ENCODE results near the gene SLC2A8. TPM values are rescaled to one million over a fixed set of nuclear protein-coding genes. Genes with fewer than 3 reads are reported as not detected.

Gene SLC2A8
- total and polyA plus RNA-seq, 10 donors = 10.0 to 32.0 (median 21.0) TPM

GRCh38 chr9:127405344-127406125 is 8.6 kb downstream of the SLC2A8 start:
- no peaks in the 10 kb centered on the region for H3K9me3 ChIP-seq
- no peak overlapping the region for H3K27ac ChIP-seq
- H3K36me3 ChIP-seq = peaks cover 0 to 72% (median 15%) of the 10 kb centered on the region in 6 donors
- peaks cover 0 to 2% (median 0%) of the 10 kb centered on the region in 6 donors for H3K4me1 ChIP-seq
- no peaks in the 10 kb centered on the region for H3K27me3 ChIP-seq (replicated peaks in 1 of 7)
- DNase-seq = peak; percentile 68
- no peak for TF ChIP-seq CTCF (IDR thresholded peaks at IDR 0.05 in 8 of 11, conservative IDR thresholded peaks at IDR 0.05 in 3 of 11)
- TF ChIP-seq POLR2A (IDR thresholded peaks at IDR 0.05) = no peak
- no peak for TF ChIP-seq POLR2AphosphoS5 (IDR thresholded peaks at IDR 0.05)
- intact Hi-C loops (cut with DNase I; ENCODE audit: low total_unique reads) = no loop called here
- H3K4me3 ChIP-seq = no peak overlapping the region
- 77 to 90% (median 86%) methylated on average over 9 to 20 of the region's 20 CpGs for WGBS, 5 donors

GRCh38 chr9:127406799-127407491 is 10.0 kb downstream of the SLC2A8 start:
- Histone ChIP-seq H3K4me1 (peaks cover 0 to 14% (median 0%) of the 10 kb centered on the region in 6 donors), H3K9me3 (no peaks in the 10 kb centered on the region), H3K27me3 (replicated peaks in 1 of 7) (no peaks in the 10 kb centered on the region), H3K27ac (no peak overlapping the region), H3K4me3 (no peak overlapping the region), H3K36me3 (peaks cover 0 to 58% (median 15%) of the 10 kb centered on the region in 6 donors)
- 89 to 94% (median 93%) methylated on average over 13 of the region's 13 CpGs for WGBS, 5 donors
- TF ChIP-seq CTCF (IDR thresholded peaks at IDR 0.05 in 8 of 11, conservative IDR thresholded peaks at IDR 0.05 in 3 of 11) (no peak), POLR2AphosphoS5 (IDR thresholded peaks at IDR 0.05) (peak in 1 of 3 donors; percentile 8)
- DNase-seq = peak; percentile 56
- intact Hi-C loops (cut with DNase I; ENCODE audit: low total_unique reads) = no loop called here

GRCh38 chr9:127407492-127407843 is 10.5 kb downstream of the SLC2A8 start:
- TF ChIP-seq POLR2A (IDR thresholded peaks at IDR 0.05) (no peak), POLR2AphosphoS5 (IDR thresholded peaks at IDR 0.05) (no peak), CTCF (IDR thresholded peaks at IDR 0.05 in 8 of 11, conservative IDR thresholded peaks at IDR 0.05 in 3 of 11) (no peak)
- intact Hi-C loops (cut with DNase I; ENCODE audit: low total_unique reads) = no loop called here
- 93 to 97% (median 94%) methylated on average over 5 to 6 of the region's 6 CpGs for WGBS, 5 donors
- Histone ChIP-seq H3K9me3 (no peaks in the 10 kb centered on the region), H3K27ac (no peak overlapping the region), H3K4me1 (peaks cover 0 to 14% (median 0%) of the 10 kb centered on the region in 6 donors), H3K4me3 (no peak overlapping the region), H3K36me3 (peaks cover 0 to 53% (median 15%) of the 10 kb centered on the region in 6 donors), H3K27me3 (replicated peaks in 1 of 7) (no peaks in the 10 kb centered on the region)
- no peak for DNase-seq

GRCh38 chr9:127411122-127411521 is 14.2 kb downstream of the SLC2A8 start:
- peaks cover 0 to 18% (median 2%) of the 10 kb centered on the region in 6 donors for H3K36me3 ChIP-seq
- H3K27ac ChIP-seq = peak overlapping the region in 4 of 8 donors; percentile 34 to 60 (median 51)
- no peak for DNase-seq
- no peak for TF ChIP-seq CTCF (IDR thresholded peaks at IDR 0.05 in 8 of 11, conservative IDR thresholded peaks at IDR 0.05 in 3 of 11)
- TF ChIP-seq POLR2AphosphoS5 (IDR thresholded peaks at IDR 0.05) = no peak
- no peak for TF ChIP-seq POLR2A (IDR thresholded peaks at IDR 0.05)
- intact Hi-C loops (cut with DNase I; ENCODE audit: low total_unique reads) = no loop called here
- no peaks in the 10 kb centered on the region for H3K27me3 ChIP-seq (replicated peaks in 1 of 7)
- peaks cover 0 to 14% (median 0%) of the 10 kb centered on the region in 6 donors for H3K4me1 ChIP-seq
- no peaks in the 10 kb centered on the region for H3K9me3 ChIP-seq
- H3K4me3 ChIP-seq = no peak overlapping the region
- WGBS, 5 donors = 52 to 67% (median 60%) methylated on average over 4 of the region's 4 CpGs

All from spleen (tissue), 11 donors.